GM12892 (cell line): ENCODE results near the gene DAG1.
"Not testable (repeated sequence)": the region's sequence is repeated elsewhere in the genome, so short reads cannot be mapped to it uniquely, and the experiment has no call there.

ENCODE experiments used
- DNase-seq: peaks from one replicate; pipeline ENCODE4 v3.0.0; 2011; ENCODE audit not compliant: insufficient read length
- FAIRE-seq: peaks from 2 replicates; lab custom pipeline; 2011; peaks lifted over from hg19 to GRCh38; lab: Jason Lieb, UNC
- POLR2A ChIP-seq: IDR thresholded peaks from 2 replicates; pipeline ENCODE4 v1.6.1; 2011; ENCODE audit warnings: low read depth, low read length, control low read depth
- POLR2AphosphoS5 ChIP-seq: IDR thresholded peaks from 2 replicates; pipeline ENCODE4 v1.6.1; 2011; ENCODE audit warnings: low read depth, low read length, control low read depth
- TAF1 ChIP-seq: IDR thresholded peaks from 2 replicates; pipeline ENCODE4 v1.6.1; 2011; ENCODE audit warnings: low read depth, mild to moderate bottlenecking, control low read depth, low read length, borderline replicate concordance

DAG1 gene

DNA sequence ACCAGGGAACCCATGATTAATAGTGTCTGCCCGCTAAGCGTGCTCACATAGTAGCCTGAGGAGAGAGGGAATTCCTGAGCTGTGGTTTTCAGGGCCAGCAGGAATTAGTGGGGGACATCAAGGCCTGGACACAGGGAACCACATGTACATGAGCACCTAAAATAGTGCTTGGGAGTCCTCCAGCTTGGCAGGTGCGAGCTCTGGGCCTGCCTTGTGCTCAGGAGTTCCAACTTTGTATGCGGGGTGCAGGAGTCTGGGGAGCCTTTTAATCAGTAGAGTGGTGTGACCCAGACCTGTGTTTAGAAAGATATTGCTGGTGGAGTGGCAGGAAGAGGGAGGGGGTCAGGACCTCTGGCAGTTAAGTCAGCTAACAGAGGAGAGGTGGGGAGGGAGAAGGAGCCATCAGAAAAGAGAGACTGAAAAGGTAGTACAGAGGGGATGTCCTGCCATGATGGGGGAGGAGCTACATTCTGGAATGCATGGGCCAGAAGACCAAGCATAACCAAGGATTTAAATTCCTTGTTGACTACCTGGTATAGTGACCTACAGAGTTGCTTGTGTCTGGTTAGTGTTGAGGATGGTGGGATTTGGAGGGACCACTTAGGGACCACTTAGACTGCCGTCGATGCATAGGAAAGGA, 1.9 kb downstream of the DAG1 start:
- DNase-seq (no peak), FAIRE-seq (no peak)
- TF ChIP-seq TAF1 = no peak
- TF ChIP-seq POLR2AphosphoS5 = no peak
- TF ChIP-seq POLR2A = no peak

DNA sequence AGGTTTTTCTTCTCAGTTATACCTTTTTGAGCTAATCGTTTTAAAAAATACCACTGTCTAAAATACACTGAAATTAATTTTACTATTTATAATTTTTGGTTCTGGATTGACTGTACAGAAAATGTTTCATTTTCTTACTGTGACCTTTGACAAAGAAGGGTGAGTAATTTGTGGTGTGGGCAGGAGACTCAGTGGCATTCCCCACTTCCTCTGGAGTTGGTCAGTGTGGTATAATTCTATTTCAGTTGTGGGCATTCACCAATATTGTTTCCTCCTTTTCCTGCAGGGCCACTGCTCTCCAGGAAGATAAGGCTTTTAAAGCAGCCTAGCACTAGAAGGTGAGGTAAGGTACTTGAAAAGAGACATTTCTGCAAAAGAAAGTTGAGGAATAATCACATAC, 6.5 kb downstream of the DAG1 start:
- TF ChIP-seq POLR2AphosphoS5 (no peak), POLR2A (no peak), TAF1 (no peak)
- FAIRE-seq (peak; percentile 50), DNase-seq (no peak)

DNA sequence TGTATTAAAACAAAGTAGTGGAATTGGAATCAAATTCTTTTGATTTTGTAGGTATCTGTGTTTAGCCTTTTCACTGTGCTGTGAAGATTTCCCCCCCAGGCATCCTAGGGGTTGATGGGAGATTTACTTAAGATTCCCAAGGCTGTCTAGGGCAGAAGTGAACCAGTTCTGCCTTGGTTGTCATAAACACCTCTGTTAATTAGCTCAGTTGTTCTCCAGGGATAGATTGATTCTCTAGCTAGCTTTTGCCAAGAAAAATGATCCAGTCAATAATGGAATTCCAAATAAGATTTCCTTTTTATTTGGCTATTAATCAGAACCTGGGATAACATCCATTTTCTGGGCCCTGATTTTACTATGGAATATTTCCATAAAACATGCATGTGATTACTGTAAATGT, 12.7 kb downstream of the DAG1 start:
- FAIRE-seq (no peak), DNase-seq (no peak)
- no peak for TF ChIP-seq TAF1
- TF ChIP-seq POLR2AphosphoS5 = no peak
- no peak for TF ChIP-seq POLR2A

DNA sequence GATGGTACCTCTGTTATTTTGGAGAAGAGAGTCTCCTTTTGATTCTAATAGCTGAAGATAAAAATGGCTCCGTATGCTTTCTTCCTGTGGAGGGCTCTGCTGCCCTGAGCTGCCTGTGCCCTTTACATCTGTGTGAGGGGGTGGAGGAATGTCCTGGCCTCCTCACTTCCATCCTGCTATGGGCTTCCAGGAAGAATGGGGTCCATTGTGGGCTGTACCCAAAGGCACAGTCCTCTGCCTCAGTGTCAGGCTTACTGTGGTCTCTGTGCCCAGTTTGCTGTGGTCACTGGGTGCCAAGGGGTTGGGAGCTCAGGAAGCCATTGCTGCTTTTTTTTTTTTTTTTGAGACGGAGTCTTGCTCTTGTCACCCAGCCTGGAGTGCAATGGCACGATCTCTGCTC, 14.4 kb downstream of the DAG1 start:
- DNase-seq = no peak
- TF ChIP-seq POLR2A = no peak
- TF ChIP-seq TAF1 = no peak
- no peak for TF ChIP-seq POLR2AphosphoS5

DNA sequence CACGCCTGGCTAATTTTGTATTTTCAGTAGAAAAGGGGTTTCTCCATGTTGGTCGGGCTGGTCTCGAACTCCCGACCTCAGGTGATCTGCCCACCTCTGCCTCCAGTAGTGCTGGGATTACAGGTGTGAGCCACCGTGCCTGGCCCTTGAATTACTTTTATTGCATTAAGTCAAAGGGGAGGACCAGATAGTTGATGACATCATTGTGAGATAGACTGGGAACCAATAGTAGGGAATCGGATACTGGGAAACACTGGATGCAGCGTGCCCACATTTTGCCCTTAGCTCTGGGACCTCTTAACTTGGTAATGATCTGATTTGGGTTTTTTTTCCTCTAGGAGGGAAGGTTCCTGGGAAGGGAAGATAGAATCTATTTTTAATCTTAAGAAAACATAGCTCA, 19.2 kb downstream of the DAG1 start:
- no peak for FAIRE-seq
- TF ChIP-seq POLR2A (no peak), POLR2AphosphoS5 (no peak)
- DNase-seq = no peak

More for the DNA sequence above, 14.4 kb downstream of the DAG1 start:
- no peak for FAIRE-seq

DNA sequence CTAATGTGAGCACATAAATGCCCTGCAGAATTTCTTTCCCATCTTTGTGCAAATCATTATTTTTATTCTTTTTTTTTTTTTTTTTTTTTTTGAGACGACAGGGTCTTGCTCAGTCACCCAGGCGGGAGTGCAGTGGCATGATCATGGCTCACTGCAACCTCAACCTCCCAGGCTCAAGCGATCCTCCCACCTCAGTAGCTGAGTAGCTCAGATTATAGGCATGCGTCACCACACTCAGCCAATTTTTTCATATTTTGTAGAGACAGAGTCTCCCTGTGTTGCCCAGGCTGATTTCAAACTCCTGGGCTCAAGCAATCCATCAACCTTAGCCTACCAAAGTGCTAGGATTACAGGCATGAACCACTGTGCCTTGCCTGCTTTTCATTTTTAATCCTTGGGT, 22.9 kb downstream of the DAG1 start:
- no peak for FAIRE-seq

DNA sequence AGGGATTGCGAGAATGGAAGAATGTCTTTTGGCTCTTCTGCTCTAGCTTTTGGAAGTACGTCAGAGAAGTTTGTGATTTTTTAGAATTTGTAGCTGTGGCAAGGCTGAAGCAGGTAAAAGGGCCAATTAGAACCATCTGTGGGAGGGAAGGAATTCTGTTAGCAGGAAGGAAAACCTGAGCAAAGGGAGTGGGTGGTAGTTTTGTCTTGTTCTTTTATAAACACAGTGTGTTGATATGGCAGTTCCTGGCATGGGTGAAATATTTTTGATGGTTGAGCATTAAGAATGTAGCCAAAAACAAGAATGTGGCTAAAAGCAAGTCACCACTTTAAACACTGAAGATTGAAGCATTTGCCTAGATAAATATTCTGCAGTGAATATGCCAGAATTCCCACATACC, 23.8 kb downstream of the DAG1 start:
- DNase-seq = no peak
- TF ChIP-seq POLR2A (no peak), POLR2AphosphoS5 (no peak), TAF1 (no peak)
- no peak for FAIRE-seq

More for the DNA sequence above, 22.9 kb downstream of the DAG1 start:
- no peak for DNase-seq
- TF ChIP-seq POLR2AphosphoS5 = no peak
- TF ChIP-seq TAF1 = no peak
- no peak for TF ChIP-seq POLR2A

DNA sequence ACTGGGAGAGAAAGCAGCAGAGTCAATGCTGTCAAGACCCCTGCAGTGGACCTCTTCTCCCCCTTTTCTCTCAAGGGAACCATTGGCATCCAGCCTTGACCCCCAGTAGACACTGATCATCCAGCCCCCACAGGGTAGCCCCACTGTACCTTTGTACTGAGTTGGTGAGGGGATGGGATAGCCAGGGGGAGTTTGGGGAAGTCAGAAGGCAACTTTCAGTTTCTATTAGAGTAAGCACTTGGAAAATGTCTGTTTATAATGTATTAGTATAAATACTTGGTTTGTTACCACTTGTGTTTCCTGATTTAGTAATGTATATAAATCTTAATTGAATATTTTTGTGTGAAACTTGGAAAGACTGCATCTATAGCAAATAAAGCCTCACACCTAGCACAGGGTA, 25.0 kb downstream of the DAG1 start:
- TF ChIP-seq POLR2AphosphoS5 (no peak), POLR2A (no peak), TAF1 (no peak)
- no peak for FAIRE-seq
- DNase-seq = no peak

DNA sequence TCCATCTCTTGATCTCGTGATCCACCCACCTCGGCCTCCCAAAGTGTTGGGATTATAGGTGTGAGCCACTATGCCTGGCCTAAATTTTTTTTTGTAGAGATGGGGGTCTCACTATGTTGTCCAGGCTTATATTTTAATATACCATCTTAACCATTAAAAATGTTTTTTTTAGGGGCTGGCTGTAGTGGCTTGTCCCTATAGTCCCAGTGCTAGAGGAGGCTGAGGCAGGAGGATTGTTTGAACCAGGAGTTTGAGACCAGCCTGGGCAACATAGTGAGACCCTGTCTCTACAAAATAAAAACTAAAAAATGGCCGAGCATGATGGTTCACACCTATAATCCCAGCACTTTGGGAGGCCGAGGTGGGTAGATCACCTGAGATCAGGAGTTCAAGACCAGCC, 26.8 kb downstream of the DAG1 start:
- FAIRE-seq, DNase-seq: not testable (repeated sequence)

DNA sequence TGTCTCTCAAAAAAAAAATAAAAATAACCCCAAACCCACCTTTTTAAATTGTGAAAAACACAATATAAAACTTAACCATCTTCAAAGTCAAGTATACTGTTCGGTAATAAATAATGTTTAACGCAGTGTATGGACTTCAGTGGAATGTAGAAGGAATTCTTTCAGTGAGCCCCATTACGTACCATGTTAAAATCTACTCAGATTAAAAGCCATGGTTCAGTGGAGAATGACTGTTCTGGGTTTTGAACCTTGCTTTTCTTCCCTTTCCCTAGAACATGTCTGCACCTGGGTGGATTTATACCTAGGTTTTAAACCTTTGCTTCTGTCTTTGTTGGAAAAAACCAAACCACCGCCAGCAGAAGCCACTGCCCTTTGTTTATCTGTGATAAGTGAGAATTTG, 27.5 kb downstream of the DAG1 start:
- no peak for FAIRE-seq
- TF ChIP-seq POLR2A (no peak), TAF1 (no peak), POLR2AphosphoS5 (no peak)
- DNase-seq = no peak

DNA sequence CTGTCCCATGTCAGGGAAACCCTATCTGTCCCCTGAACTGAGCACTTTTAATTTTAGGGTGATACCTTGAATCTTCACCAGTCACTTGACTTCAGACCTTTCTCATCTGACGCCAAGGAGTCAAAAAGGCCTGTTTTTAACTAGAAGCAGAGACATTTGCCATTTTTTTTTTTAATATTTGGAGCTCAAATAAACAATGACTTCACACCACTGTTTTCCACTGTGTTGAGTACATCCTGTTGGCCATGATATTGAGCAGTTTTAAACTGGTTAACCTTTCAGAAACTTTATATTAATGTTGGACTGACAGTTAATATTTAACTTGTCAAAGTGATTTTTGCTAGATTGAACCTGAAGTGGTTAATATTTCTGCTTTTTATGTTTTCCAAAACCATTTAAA, 28.2 kb downstream of the DAG1 start:
- TF ChIP-seq POLR2A (no peak), TAF1 (no peak), POLR2AphosphoS5 (no peak)
- no peak for FAIRE-seq
- no peak for DNase-seq

DNA sequence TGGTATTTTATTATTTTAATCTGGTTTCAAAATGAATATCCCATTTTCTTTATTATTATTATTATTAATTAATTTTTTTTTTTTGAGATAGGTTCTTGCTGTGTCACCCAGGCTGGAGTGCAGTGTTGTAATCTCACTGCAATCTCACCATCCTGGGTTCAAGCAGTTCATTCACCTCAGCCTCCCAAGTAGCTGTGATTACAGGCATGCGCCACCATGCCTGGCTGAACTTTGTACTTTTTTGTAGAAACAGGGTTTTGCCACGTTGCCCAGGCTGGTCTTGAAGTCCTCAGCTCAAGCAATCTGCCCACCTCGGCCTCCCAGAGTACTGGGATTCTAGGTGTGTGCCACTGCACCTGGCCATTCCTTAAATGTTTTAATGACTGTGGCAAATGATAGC, 28.6 kb downstream of the DAG1 start:
- TF ChIP-seq POLR2AphosphoS5 (no peak), POLR2A (no peak), TAF1 (no peak)
- DNase-seq (no peak), FAIRE-seq (no peak)

DNA sequence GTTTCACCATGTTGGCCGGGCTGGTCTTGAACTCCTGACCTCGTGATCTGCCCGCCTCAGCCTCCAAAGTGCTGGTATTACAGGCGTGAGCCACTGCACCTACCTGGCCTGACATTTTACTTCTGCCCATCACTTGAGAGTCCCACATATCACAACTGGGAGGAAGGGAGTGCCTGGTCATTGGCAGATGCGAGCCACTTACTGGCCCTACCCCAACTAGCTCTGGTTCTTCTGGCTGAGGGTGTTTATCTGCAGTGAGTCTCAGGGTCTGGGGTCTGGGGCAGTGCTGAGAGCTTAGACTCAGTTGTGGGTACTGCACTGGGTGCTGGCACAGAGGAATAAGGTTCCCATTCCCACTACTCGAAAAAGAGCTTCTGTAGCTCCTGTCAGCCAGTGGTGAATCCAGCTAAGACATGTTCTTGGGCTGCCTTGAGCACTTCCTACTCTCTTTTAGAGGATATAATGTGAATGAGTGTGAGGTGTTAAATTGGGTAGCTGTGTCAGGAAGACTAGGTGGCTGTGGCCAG, 30.2 kb downstream of the DAG1 start:
- FAIRE-seq (no peak), DNase-seq (no peak)
- TF ChIP-seq POLR2AphosphoS5 (no peak), POLR2A (no peak), TAF1 (no peak)
